B cell (primary cell): ENCODE measurements around the gene RFX4. TPM values are rescaled to one million over a fixed set of nuclear protein-coding genes. Genes with fewer than 3 reads are reported as not detected.

Experiments
- ATAC-seq: fragments of 200-7000 bp; cut with Tn5 transposase; one replicate; pipeline ENCODE4 v1.10.0; 2021; ENCODE audit warnings: low read depth, mild to moderate bottlenecking, moderate number of reproducible peaks, moderate library complexity
- CTCF ChIA-PET: fragments of 350-600 bp; sonication (Branson Sonifier 250); formaldehyde crosslinking; loops from one replicate; lab custom pipeline; 2021; ENCODE audit warnings: antibody characterized with exemption, inconsistent platforms; lab: Charles Lee
- POLR2A ChIA-PET: fragments of 350-600 bp; sonication (Branson Sonifier 250); formaldehyde crosslinking; loops from one replicate; lab custom pipeline; 2021; ENCODE audit warnings: antibody characterized with exemption; lab: Charles Lee
- DNase-seq: peaks from one replicate; pipeline ENCODE4 v3.0.0; 2013
- H2AFZ ChIP-seq: 2 replicates; pipeline ENCODE4 v1.6.1; 2012; ENCODE audit warnings: mild to moderate bottlenecking, low read depth, low read length; ENCODE audit not compliant: insufficient read depth, poor library complexity, severe bottlenecking
- H3K27ac ChIP-seq, 2 donors: 1 replicate in 1 of 2; 2 replicates in 1 of 2; pipeline ENCODE4 v1.5.1; 2012 to 2013; ENCODE audit warnings: low read length in 2 of 2, mild to moderate bottlenecking in 2 of 2, moderate library complexity in 1 of 2
- H3K27me3 ChIP-seq, 4 experiments: fragments of 200-600 bp in 1 of 4; sonication (generic) in 1 of 4; replicated peaks in 1 of 4; 1 replicate in 2 of 4; 2 replicates in 2 of 4; pipeline versions ENCODE4 v1.6.1 to v1.7.0; 2013 to 2016; ENCODE audit warnings: low read length in 3 of 4, mild to moderate bottlenecking in 2 of 4, mixed read lengths in 1 of 4, moderate library complexity in 1 of 4; ENCODE audit not compliant: insufficient read depth in 4 of 4, control insufficient read depth in 3 of 4; ENCODE audit errors: control extremely low read depth in 1 of 4
- H3K36me3 ChIP-seq, 2 experiments: replicated peaks in 1 of 2; 1 replicate in 1 of 2; 2 replicates in 1 of 2; pipeline versions ENCODE4 v1.6.1 to v1.7.1; 2013; ENCODE audit warnings: low read length in 1 of 2; ENCODE audit not compliant: insufficient read depth in 2 of 2, control insufficient read depth in 1 of 2; ENCODE audit errors: control extremely low read depth in 1 of 2, extremely low read depth in 1 of 2
- H3K4me1 ChIP-seq, 2 donors: fragments of 200-600 bp in 1 of 2; sonication (generic) in 1 of 2; 1 replicate in 1 of 2; 2 replicates in 1 of 2; pipeline versions ENCODE4 v1.5.1 to v1.6.1; 2013 to 2017; ENCODE audit warnings: low read length in 2 of 2; ENCODE audit not compliant: control insufficient read depth in 2 of 2, insufficient read depth in 2 of 2
- H3K4me2 ChIP-seq: replicated peaks from 2 replicates; pipeline ENCODE3; 2012; ENCODE audit warnings: mild to moderate bottlenecking, low read depth, low read length; ENCODE audit not compliant: poor library complexity, severe bottlenecking
- H3K4me3 ChIP-seq, 5 experiments: fragments of 200-600 bp in 1 of 5; sonication (generic) in 1 of 5; 1 replicate in 3 of 5; 2 replicates in 2 of 5; pipeline versions ENCODE4 v1.5.1 to v1.7.0; 2011 to 2016; ENCODE audit warnings: low read length in 4 of 5, mild to moderate bottlenecking in 4 of 5, low read depth in 2 of 5, control low read depth in 1 of 5, moderate library complexity in 1 of 5; ENCODE audit not compliant: insufficient read depth in 1 of 5; ENCODE audit errors: control extremely low read depth in 1 of 5, extremely low read depth in 1 of 5
- H3K79me2 ChIP-seq: fragments of 200-600 bp; sonication (generic); one replicate; pipeline ENCODE4 v1.6.0; 2016; ENCODE audit warnings: low read length; ENCODE audit not compliant: control insufficient read depth, insufficient read depth
- H3K9ac ChIP-seq: fragments of 200-600 bp; sonication (generic); 2 replicates; pipeline ENCODE4 v1.6.1; 2017; ENCODE audit warnings: mild to moderate bottlenecking, low read length, moderate library complexity
- H3K9me3 ChIP-seq, 3 donors: one replicate each; pipeline versions ENCODE4 v1.6.1 to v1.7.1; 2013; ENCODE audit warnings: low read length in 2 of 3; ENCODE audit not compliant: control insufficient read depth in 2 of 3, insufficient read depth in 1 of 3; ENCODE audit errors: control extremely low read depth in 1 of 3
- H4K20me1 ChIP-seq: 2 replicates; pipeline ENCODE4 v1.6.0; 2012; ENCODE audit warnings: mild to moderate bottlenecking, low read length; ENCODE audit not compliant: insufficient read depth, control insufficient read depth, poor library complexity, severe bottlenecking
- H3K27ac Mint-ChIP-seq: one replicate; pipeline ENCODE4 v1.8.0; 2021; ENCODE audit warnings: mixed read lengths
- H3K27me3 Mint-ChIP-seq: one replicate; pipeline ENCODE4 v1.8.0; 2021; ENCODE audit warnings: mixed read lengths
- H3K4me1 Mint-ChIP-seq: one replicate; pipeline ENCODE4 v1.8.0; 2021; ENCODE audit warnings: mixed read lengths
- H3K4me3 Mint-ChIP-seq: one replicate; pipeline ENCODE4 v1.8.0; 2021; ENCODE audit warnings: mixed read lengths
- H3K9me3 Mint-ChIP-seq: one replicate; pipeline ENCODE4 v1.8.0; 2022; ENCODE audit warnings: mixed read lengths; ENCODE audit not compliant: insufficient read depth
- EZH2 ChIP-seq: IDR thresholded peaks from 2 replicates; pipeline ENCODE4 v1.6.1; 2012; ENCODE audit warnings: borderline replicate concordance, low read depth, mild to moderate bottlenecking, moderate library complexity, low read length; ENCODE audit not compliant: insufficient read depth, poor library complexity, severe bottlenecking
- WGBS: methylation state at CpG from one replicate; pipeline ENCODE4 v1.1.5; 2013; ENCODE audit warnings: missing lambda C conversion rate; ENCODE audit not compliant: insufficient coverage; 5-methylcytosine and 5-hydroxymethylcytosine counted together
- intact Hi-C: fragments of 100-400 bp; cut with micrococcal nuclease; formaldehyde crosslinking; loops from one replicate; pipeline ENCODE4 v1.10.0; 2022
- polyA plus RNA-seq: library from polyadenylated mRNA; depleted of rRNA; stranded (reverse); fragments of >200 nt; gene quantifications from 2 replicates; pipeline ENCODE4 v1.2.3, GENCODE V29; 2012
- total RNA-seq, 2 donors: library from RNA; stranded (reverse); fragments of 120-200 nt in 1 of 2; gene quantifications; 1 replicate in 1 of 2; 2 replicates in 1 of 2; pipeline versions ENCODE4 v1.2.3 to v1.2.4, GENCODE V29; 2013 to 2022
- TF ChIP-seq, protein P1 (sequence below): fragments of 200-600 bp; IDR thresholded peaks from one replicate; pipeline ENCODE4 v1.8.0; 2022; ENCODE audit warnings: antibody characterized with exemption, mild to moderate bottlenecking

RFX4 gene
- total and polyA plus RNA-seq, 2 donors (not counting 1 experiment from before 2014, with no cell fraction given) = not detected

DNA sequence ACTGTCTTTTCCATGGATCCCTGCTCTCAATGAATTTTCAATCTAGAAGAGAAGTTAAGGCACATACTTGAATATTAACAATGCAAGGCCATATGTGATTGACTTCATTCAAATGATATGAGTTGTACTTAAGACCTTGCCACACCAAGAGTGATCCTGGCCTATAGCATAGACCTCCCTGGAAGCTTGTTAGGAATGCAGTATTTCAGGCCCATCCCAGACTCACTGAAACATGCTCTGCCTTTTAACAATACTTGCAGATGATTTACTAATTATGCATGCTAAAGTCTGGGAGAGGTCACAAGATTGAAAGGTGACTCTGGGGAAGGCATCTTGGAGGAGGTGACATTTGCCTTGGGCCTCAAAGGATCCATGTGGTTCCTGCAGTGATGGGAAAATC is 43.2 kb downstream of the RFX4 start:
- H3K4me3 Mint-ChIP-seq = no peak overlapping the region
- CTCF ChIA-PET = no interaction called here
- POLR2A ChIA-PET = no interaction called here

DNA sequence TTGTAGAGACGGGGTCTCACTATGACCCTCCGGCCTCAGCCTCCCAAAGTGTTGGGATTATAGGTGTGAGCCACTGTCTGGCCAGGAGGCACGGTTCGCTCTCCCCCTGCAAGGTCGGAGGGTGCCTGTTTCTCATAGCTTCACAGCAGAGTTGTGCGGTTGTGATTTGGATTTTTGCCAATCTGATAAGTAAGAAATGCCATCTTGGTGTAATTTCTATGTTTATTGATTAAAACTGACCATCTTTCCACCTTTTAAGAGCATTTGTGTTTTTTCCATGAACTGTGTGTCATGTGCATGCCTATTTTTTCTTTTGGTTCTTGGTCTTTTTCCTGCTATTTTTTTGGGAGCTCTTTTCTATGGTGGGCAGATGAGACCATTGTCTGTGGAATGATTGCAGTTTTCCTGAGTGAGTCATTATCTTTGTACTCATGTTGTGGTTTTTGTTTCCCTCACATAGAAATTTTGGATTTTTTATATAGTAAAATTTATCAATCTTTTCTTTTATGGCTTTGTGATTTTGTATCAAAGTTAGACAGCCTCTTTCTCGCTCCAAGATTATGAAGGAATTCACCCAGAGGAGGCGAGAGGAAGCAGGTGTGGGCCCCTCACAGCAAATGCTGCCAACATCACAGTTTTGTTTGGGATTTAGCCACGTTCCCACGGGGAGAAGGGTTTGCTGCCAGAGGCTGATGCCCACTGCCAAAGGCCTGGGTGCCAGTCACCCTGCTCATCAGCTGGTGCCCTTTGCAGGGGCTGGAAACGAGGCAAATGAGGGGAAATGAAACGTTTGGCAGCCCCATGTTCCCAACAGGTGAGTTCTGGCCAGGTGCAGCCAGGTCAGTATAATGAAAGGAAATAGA is 47.2 kb downstream of the RFX4 start:
- intact Hi-C loops = no loop called here
- H3K4me1 Mint-ChIP-seq = no peaks in the 10 kb centered on the region
- no peak overlapping the region for H3K27ac ChIP-seq
- no peak overlapping the region for H2AFZ ChIP-seq
- ChIA-PET POLR2A (no interaction called here), CTCF (no interaction called here)
- DNase-seq = no peak
- H3K9me3 ChIP-seq = no peaks in the 10 kb centered on the region
- no peaks in the 10 kb centered on the region for H3K4me1 ChIP-seq
- no peak overlapping the region for H3K4me3 ChIP-seq
- no peaks in the 10 kb centered on the region for H4K20me1 ChIP-seq
- H3K36me3 ChIP-seq = no peaks in the 10 kb centered on the region
- no peak for ATAC-seq
- H3K9ac ChIP-seq = no peak overlapping the region
- 75% methylated on average over 8 of the region's 12 CpGs for WGBS
- no peak overlapping the region for H3K4me3 Mint-ChIP-seq
- H3K27me3 ChIP-seq = peaks cover 0 to 5% (median 1%) of the 10 kb centered on the region in 4 experiments
- H3K79me2 ChIP-seq = no peaks in the 10 kb centered on the region
- H3K4me2 ChIP-seq = no peak overlapping the region
- H3K9me3 Mint-ChIP-seq = no peaks in the 10 kb centered on the region
- peaks cover 19% of the 10 kb centered on the region for H3K27me3 Mint-ChIP-seq
- no peak overlapping the region for H3K27ac Mint-ChIP-seq
- no peak for TF ChIP-seq EZH2
- TF ChIP-seq, protein P1, sequence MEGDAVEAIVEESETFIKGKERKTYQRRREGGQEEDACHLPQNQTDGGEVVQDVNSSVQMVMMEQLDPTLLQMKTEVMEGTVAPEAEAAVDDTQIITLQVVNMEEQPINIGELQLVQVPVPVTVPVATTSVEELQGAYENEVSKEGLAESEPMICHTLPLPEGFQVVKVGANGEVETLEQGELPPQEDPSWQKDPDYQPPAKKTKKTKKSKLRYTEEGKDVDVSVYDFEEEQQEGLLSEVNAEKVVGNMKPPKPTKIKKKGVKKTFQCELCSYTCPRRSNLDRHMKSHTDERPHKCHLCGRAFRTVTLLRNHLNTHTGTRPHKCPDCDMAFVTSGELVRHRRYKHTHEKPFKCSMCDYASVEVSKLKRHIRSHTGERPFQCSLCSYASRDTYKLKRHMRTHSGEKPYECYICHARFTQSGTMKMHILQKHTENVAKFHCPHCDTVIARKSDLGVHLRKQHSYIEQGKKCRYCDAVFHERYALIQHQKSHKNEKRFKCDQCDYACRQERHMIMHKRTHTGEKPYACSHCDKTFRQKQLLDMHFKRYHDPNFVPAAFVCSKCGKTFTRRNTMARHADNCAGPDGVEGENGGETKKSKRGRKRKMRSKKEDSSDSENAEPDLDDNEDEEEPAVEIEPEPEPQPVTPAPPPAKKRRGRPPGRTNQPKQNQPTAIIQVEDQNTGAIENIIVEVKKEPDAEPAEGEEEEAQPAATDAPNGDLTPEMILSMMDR = no peak

More for the DNA sequence above, 43.2 kb downstream of the RFX4 start:
- Histone ChIP-seq H3K79me2 (no peaks in the 10 kb centered on the region), H3K9ac (no peak overlapping the region), H3K27me3 (no peaks in the 10 kb centered on the region), H3K36me3 (no peaks in the 10 kb centered on the region), H3K9me3 (peaks cover 3 to 7% (median 3%) of the 10 kb centered on the region in 3 donors), H3K4me1 (no peaks in the 10 kb centered on the region), H4K20me1 (no peaks in the 10 kb centered on the region), H2AFZ (no peak overlapping the region), H3K27ac (no peak overlapping the region), H3K4me3 (no peak overlapping the region), H3K4me2 (no peak overlapping the region)
- intact Hi-C loops = no loop called here
- no peak overlapping the region for H3K27ac Mint-ChIP-seq
- H3K4me1 Mint-ChIP-seq = no peaks in the 10 kb centered on the region
- TF ChIP-seq, protein P1 = no peak
- no peak for TF ChIP-seq EZH2
- H3K27me3 Mint-ChIP-seq = peaks cover 10% of the 10 kb centered on the region
- ATAC-seq (no peak), DNase-seq (no peak)
- H3K9me3 Mint-ChIP-seq = no peaks in the 10 kb centered on the region
